B cell (primary cell): Measurements from ENCODE around the gene LAMP5.

Experiments
- EZH2 ChIP-seq: IDR thresholded peaks from 2 replicates; pipeline ENCODE4 v1.6.1; 2012; ENCODE audit warnings: borderline replicate concordance, low read depth, mild to moderate bottlenecking, moderate library complexity, low read length; ENCODE audit not compliant: insufficient read depth, poor library complexity, severe bottlenecking
- TF ChIP-seq, protein P1 (sequence below): fragments of 200-600 bp; IDR thresholded peaks from one replicate; pipeline ENCODE4 v1.8.0; 2022; ENCODE audit warnings: antibody characterized with exemption, mild to moderate bottlenecking

DNA sequence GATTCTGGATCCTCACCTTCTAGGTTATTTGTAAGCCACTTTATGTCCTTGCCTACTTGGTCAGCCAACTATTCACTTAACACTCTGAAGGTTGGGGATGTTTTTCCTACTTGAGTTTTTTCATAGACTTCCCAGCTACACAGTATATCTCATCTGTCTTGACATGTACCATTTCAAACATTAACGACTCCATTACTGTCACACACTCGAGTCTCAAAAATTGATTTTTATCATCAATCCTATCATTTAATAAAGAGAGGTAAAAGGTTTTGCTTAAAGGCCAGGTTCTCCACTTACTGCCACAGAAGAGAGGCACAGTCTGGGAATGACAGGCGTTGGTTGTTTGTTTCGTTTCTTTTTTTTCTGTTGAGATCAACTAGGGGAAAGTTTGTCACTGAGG is 38.2 kb upstream of the LAMP5 start:
- TF ChIP-seq, protein P1, sequence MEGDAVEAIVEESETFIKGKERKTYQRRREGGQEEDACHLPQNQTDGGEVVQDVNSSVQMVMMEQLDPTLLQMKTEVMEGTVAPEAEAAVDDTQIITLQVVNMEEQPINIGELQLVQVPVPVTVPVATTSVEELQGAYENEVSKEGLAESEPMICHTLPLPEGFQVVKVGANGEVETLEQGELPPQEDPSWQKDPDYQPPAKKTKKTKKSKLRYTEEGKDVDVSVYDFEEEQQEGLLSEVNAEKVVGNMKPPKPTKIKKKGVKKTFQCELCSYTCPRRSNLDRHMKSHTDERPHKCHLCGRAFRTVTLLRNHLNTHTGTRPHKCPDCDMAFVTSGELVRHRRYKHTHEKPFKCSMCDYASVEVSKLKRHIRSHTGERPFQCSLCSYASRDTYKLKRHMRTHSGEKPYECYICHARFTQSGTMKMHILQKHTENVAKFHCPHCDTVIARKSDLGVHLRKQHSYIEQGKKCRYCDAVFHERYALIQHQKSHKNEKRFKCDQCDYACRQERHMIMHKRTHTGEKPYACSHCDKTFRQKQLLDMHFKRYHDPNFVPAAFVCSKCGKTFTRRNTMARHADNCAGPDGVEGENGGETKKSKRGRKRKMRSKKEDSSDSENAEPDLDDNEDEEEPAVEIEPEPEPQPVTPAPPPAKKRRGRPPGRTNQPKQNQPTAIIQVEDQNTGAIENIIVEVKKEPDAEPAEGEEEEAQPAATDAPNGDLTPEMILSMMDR: no peak
- TF ChIP-seq EZH2: no peak
